IPS-NIHi7 (cell line): Measurements from ENCODE around the gene P4HB.

Source experiments
- DNase-seq: peaks from one replicate; pipeline ENCODE4 v3.0.0; 2012; ENCODE audit warnings: mixed read lengths; ENCODE audit errors: extremely low spot score

P4HB gene

GRCh38 chr17:81868674-81869220 lies 8.4 kb upstream of the P4HB start:
- DNase-seq = peak; percentile 50

GRCh38 chr17:81867991-81868673 lies 7.8 kb upstream of the P4HB start:
- no peak for DNase-seq

- no peak for DNase-seq
Observed at GRCh38 chr17:81867170-81867990, 7.0 kb upstream of the P4HB start.

- no peak for DNase-seq
Observed at GRCh38 chr17:81866440-81867169, 6.3 kb upstream of the P4HB start.

- DNase-seq = no peak
Observed at GRCh38 chr17:81865733-81866439, 5.6 kb upstream of the P4HB start.

- no peak for DNase-seq
Observed at GRCh38 chr17:81865358-81865732, 5.0 kb upstream of the P4HB start.

GRCh38 chr17:81863833-81864768 lies 3.8 kb upstream of the P4HB start:
- no peak for DNase-seq

GRCh38 chr17:81863123-81863675 lies 2.9 kb upstream of the P4HB start:
- no peak for DNase-seq

GRCh38 chr17:81860756-81861568 lies 627 bp upstream of the P4HB start:
- peak; percentile 100 for DNase-seq

GRCh38 chr17:81858967-81859905 lies 1.1 kb downstream of the P4HB start:
- DNase-seq = no peak

- no peak for DNase-seq
Observed at GRCh38 chr17:81858170-81858966, 2.0 kb downstream of the P4HB start.

- DNase-seq = no peak
Observed at GRCh38 chr17:81854974-81855774, 5.2 kb downstream of the P4HB start.

- DNase-seq = no peak
Observed at GRCh38 chr17:81852237-81852636, 8.1 kb downstream of the P4HB start.

GRCh38 chr17:81851423-81851822 lies 8.9 kb downstream of the P4HB start:
- DNase-seq = no peak

GRCh38 chr17:81849457-81849856 lies 10.9 kb downstream of the P4HB start:
- DNase-seq = no peak
